Measurements from ENCODE around the gene TRIM71. TPM values are rescaled to one million over a fixed set of nuclear protein-coding genes. Genes with fewer than 3 reads are reported as not detected.

TRIM71 gene
- total RNA-seq, 1 experiment from 2014 or later: 376 TPM

GRCh38 chr3:32855350-32855953 is 37.7 kb downstream of the TRIM71 start:
- Histone ChIP-seq H2AFZ (ENCODE audit: low read length) (no peak overlapping the region), H2BK20ac (ENCODE audit: low read depth, low read length, poor library complexity, severe bottlenecking) (no peak overlapping the region), H4K8ac (replicated peaks; ENCODE audit: insufficient read length, low read depth, low read length) (no peak overlapping the region), H4K91ac (ENCODE audit: insufficient read length, low read depth, low read length) (no peak overlapping the region), H3K27ac (ENCODE audit: insufficient read length, low read depth, low read length) (no peak overlapping the region), H4K20me1 (ENCODE audit: control insufficient read depth, insufficient read depth, insufficient read length) (no peaks in the 10 kb centered on the region), H4K5ac (ENCODE audit: insufficient read length, low read depth, low read length) (no peak overlapping the region), H2BK5ac (ENCODE audit: insufficient read length, low read length) (no peak overlapping the region), H3K14ac (ENCODE audit: insufficient read depth, low read length) (no peak overlapping the region), H3K23me2 (ENCODE audit: insufficient read length, low read depth, low read length, poor library complexity, severe bottlenecking) (no peaks in the 10 kb centered on the region), H3K18ac (ENCODE audit: insufficient read length, low read depth, low read length) (no peak overlapping the region), H3K23ac (ENCODE audit: insufficient read length, low read depth, low read length) (no peak overlapping the region), H3T11ph (ENCODE audit: low read length) (no peak overlapping the region), H3K27me3 (ENCODE audit: insufficient read depth, low read length) (no peaks in the 10 kb centered on the region), H2BK12ac (ENCODE audit: insufficient read length, low read depth, low read length) (no peak overlapping the region), H3K79me2 (ENCODE audit: insufficient read depth, low read length) (peaks cover 91% of the 10 kb centered on the region), H3K56ac (ENCODE audit: insufficient read length, low read depth, low read length) (no peak overlapping the region), H2BK15ac (ENCODE audit: low read depth, low read length) (no peak overlapping the region), H3K4me2 (ENCODE audit: insufficient read depth, insufficient read length, low read length) (no peak overlapping the region), H3K4me1 (ENCODE audit: insufficient read depth, low read length) (peaks cover 38% of the 10 kb centered on the region), H3K9ac (ENCODE audit: extremely low read depth, insufficient read length, low read length) (no peak overlapping the region), H3K79me1 (ENCODE audit: insufficient read depth, low read depth, low read length, poor library complexity, severe bottlenecking) (no peaks in the 10 kb centered on the region), H2BK120ac (ENCODE audit: low read depth, low read length, poor library complexity, severe bottlenecking) (no peak overlapping the region), H3K9me3 (ENCODE audit: control insufficient read depth, low read depth, low read length) (no peaks in the 10 kb centered on the region), H3K4ac (ENCODE audit: low read depth, low read length) (no peak overlapping the region), H2AK5ac (ENCODE audit: insufficient read length, low read length) (no peak overlapping the region)
- H3K9me3 Mint-ChIP-seq: no peaks in the 10 kb centered on the region
- peaks cover 14 to 57% (median 55%) of the 10 kb centered on the region in 3 experiments; a peak in 6 of 7 replicates for H3K36me3 Mint-ChIP-seq (ENCODE audit: insufficient read depth in 1 of 3, low read depth in 3 of 3)
- H3K4me3 Mint-ChIP-seq: 0 out of 5 replicates have a peak overlapping the region, but pooled peaks of 1 of the 2 experiments have one; percentile 13
- no peaks in the 10 kb centered on the region; the same call in 1 of the 2 replicates for H3K27me3 Mint-ChIP-seq (ENCODE audit: low read depth)
- no peak for DNase-seq
- H3K4me1 Mint-ChIP-seq: peaks cover 83 to 95% of the 10 kb centered on the region in 2 experiments
- WGBS (ENCODE audit: extremely low coverage, insufficient read length, low lambda C conversion rate): no CpG with 5 or more reads among the region's 3 CpGs
- TF ChIP-seq CTCF (conservative IDR thresholded peaks at IDR 0.05): no peak
- peak overlapping the region; percentile 1 to 87 (median 10); a peak in 3 of 7 replicates for H3K27ac Mint-ChIP-seq
